Spinal cord (tissue), 10 donors: ENCODE measurements around the gene ATRN. TPM values are rescaled to one million over a fixed set of nuclear protein-coding genes. Genes with fewer than 3 reads are reported as not detected.
A peak's percentile ranks its signal among the peaks of the same experiment; 100 is the strongest.
"Not testable (repeated sequence)": the region's sequence is repeated elsewhere in the genome, so short reads cannot be mapped to it uniquely, and the experiment has no call there.

Experiments
- DNase-seq, 6 donors: peaks; one replicate each; pipeline versions ENCODE4 v3.0.0 to v3.0.0-alpha.2; 2013 to 2015; ENCODE audit warnings: low spot score in 6 of 6, low read depth in 4 of 6
- H3K27ac ChIP-seq: one replicate; pipeline ENCODE4 v1.5.1; 2013; ENCODE audit warnings: low read depth, low read length, control low read depth
- H3K27me3 ChIP-seq: one replicate; pipeline ENCODE4 v1.6.1; 2013; ENCODE audit warnings: low read length; ENCODE audit not compliant: control insufficient read depth, insufficient read depth
- H3K36me3 ChIP-seq: one replicate; pipeline ENCODE4 v1.6.1; 2013; ENCODE audit warnings: low read length; ENCODE audit not compliant: control insufficient read depth, insufficient read depth
- H3K4me1 ChIP-seq: one replicate; pipeline ENCODE4 v1.6.1; 2013; ENCODE audit warnings: low read length; ENCODE audit not compliant: control insufficient read depth, insufficient read depth
- H3K4me3 ChIP-seq: one replicate; pipeline ENCODE4 v1.5.1; 2013; ENCODE audit warnings: low read depth, low read length, control low read depth
- H3K9me3 ChIP-seq: one replicate; pipeline ENCODE4 v1.6.1; 2013; ENCODE audit warnings: low read length; ENCODE audit not compliant: control insufficient read depth, insufficient read depth
- WGBS: methylation state at CpG from one replicate; pipeline ENCODE4 v1.1.5; 2013; ENCODE audit warnings: missing lambda C conversion rate; ENCODE audit not compliant: insufficient coverage; 5-methylcytosine and 5-hydroxymethylcytosine counted together
- polyA plus RNA-seq, 2 donors: library from polyadenylated mRNA; unstranded; fragments of 120-200 nt; gene quantifications; one replicate each; pipeline ENCODE4 v1.2.1, GENCODE V29; 2013; ENCODE audit not compliant: insufficient read length in 2 of 2
- total RNA-seq, 2 donors: library from RNA; depleted of rRNA in 1 of 2; stranded (reverse); fragments of 120-200 nt in 1 of 2; fragments of >200 nt in 1 of 2; gene quantifications; one replicate each; pipeline versions ENCODE4 v1.2.3 to v1.2.4, GENCODE V29; 2013 to 2014
- donor health status: healthy.

The ATRN gene
- total and polyA plus RNA-seq, 4 donors, result 40.1 to 64.2 (median 46.5) TPM

DNA sequence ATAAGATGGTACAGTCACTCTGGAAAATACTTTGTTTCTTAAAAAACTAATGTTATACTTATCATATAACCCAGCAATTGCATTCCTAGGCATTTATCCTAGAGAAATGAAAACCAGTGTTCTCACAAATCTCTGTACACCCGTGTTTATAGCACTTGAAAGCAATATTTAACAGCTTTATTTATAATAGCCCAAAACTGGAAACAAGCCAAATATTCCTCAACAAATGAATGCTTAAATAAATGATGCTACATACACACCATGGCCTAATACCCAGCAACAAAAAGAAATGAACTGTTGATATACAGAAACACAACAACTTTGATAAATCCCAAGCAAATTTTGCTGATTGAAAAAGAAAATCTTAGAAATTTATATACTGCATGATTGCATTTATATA is 141.1 kb downstream of the ATRN start:
- H3K27me3 ChIP-seq, result no peaks in the 10 kb centered on the region
- no peak overlapping the region for H3K4me3 ChIP-seq
- no peak overlapping the region for H3K27ac ChIP-seq
- H3K4me1 ChIP-seq, result peaks cover 4% of the 10 kb centered on the region
- WGBS, result no CpG with 5 or more reads among the region's 1 CpG
- peaks cover 5% of the 10 kb centered on the region for H3K36me3 ChIP-seq
- H3K9me3 ChIP-seq, result no peaks in the 10 kb centered on the region
- no peak for DNase-seq

- DNase-seq, result peak in 1 of 6 donors; percentile 50
- peaks cover 4% of the 10 kb centered on the region for H3K4me1 ChIP-seq
- no peak overlapping the region for H3K4me3 ChIP-seq
- no peak overlapping the region for H3K27ac ChIP-seq
- no peaks in the 10 kb centered on the region for H3K27me3 ChIP-seq
- H3K9me3 ChIP-seq, result no peaks in the 10 kb centered on the region
- H3K36me3 ChIP-seq, result peaks cover 10% of the 10 kb centered on the region
- 84% methylated on average over 9 of the region's 10 CpGs for WGBS
Observed at GRCh38 chr20:3612795-3613572, 142.2 kb downstream of the ATRN start.

- Histone ChIP-seq H3K27me3 (no peaks in the 10 kb centered on the region), H3K4me3 (no peak overlapping the region), H3K27ac (peak overlapping the region; percentile 34), H3K4me1 (peaks cover 4% of the 10 kb centered on the region), H3K36me3 (peaks cover 10% of the 10 kb centered on the region), H3K9me3 (no peaks in the 10 kb centered on the region)
- 44% methylated on average over 7 of the region's 9 CpGs for WGBS
- DNase-seq, result peak in 1 of 6 donors; percentile 17
Observed at GRCh38 chr20:3613821-3614440, 143.1 kb downstream of the ATRN start.

DNA sequence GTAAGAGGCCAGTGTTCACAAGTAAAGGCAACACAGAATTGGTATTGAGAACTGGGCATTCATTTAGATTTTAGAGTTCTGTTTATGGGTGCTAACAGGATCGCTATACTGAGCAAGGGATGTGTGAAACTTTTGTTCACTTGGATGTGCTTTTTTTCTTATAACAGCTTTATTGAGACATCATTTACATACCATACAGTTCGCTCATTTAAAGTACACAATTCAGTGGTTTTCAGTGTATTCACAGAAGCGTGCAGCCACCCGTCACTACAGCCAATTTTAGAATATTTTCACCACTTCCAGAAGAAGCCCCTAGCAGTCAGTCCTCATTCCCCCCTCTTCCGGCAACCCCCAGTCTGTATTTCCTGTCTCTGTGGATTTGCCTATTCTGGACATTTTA is 143.6 kb downstream of the ATRN start:
- peaks cover 4% of the 10 kb centered on the region for H3K4me1 ChIP-seq
- no peaks in the 10 kb centered on the region for H3K27me3 ChIP-seq
- no peak overlapping the region for H3K4me3 ChIP-seq
- 81% methylated on average over 3 of the region's 5 CpGs for WGBS
- peak in 3 of 6 donors; percentile 7 to 53 (median 45) for DNase-seq
- peaks cover 10% of the 10 kb centered on the region for H3K36me3 ChIP-seq
- H3K27ac ChIP-seq, result peak overlapping the region; percentile 34
- no peaks in the 10 kb centered on the region for H3K9me3 ChIP-seq

GRCh38 chr20:3615171-3615840 is 144.5 kb downstream of the ATRN start:
- H3K27me3 ChIP-seq, H3K4me3 ChIP-seq, H3K4me1 ChIP-seq, H3K9me3 ChIP-seq, H3K27ac ChIP-seq, DNase-seq: not testable (repeated sequence)
- peaks cover 10% of the 10 kb centered on the region for H3K36me3 ChIP-seq
- 93% methylated on average over 5 of the region's 13 CpGs for WGBS

DNA sequence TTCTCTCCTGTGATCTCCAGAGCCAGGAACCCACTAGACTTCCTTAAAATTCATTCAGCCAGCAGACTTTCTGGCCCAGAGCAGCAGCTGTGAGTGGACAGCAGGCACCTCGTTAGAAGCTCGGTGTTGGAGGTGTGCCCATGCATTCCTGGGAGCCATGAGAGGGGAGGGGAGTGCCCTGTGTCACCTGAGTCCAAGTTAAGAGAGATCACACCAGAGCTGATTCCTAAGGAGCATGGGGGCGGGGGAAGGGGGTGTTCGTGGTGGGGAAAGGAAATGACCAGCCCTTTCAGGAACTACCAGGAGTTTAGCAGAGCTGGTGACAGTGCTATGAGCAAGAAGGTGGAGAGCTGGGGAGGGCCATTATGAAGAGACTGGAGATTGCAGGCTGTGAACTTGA is 145.4 kb downstream of the ATRN start:
- DNase-seq, result no peak
- Histone ChIP-seq H3K27me3 (no peaks in the 10 kb centered on the region), H3K36me3 (peaks cover 13% of the 10 kb centered on the region), H3K9me3 (no peaks in the 10 kb centered on the region), H3K27ac (no peak overlapping the region), H3K4me3 (no peak overlapping the region), H3K4me1 (peaks cover 4% of the 10 kb centered on the region)
- 46% methylated on average over 4 of the region's 4 CpGs for WGBS

DNA sequence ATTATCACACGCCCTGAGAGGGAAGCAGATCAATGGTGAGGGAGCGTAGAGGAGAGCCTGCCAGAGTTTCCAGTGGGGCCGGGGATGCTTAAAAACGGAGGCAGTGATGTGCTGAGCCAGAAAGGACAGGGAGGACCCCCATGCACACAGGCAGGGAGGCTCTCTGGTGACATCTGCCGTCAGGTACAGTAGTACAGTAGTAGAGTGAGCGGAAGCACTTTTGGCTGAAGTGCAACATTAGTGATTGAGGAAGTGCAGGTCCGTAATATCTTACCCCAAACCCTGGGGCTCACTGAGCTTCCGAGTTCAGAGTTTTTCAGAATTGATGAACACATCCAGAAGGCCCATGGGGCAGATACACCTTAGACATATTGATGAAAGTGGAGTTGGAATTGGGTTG is 150.3 kb downstream of the ATRN start:
- 79% methylated on average over 5 of the region's 8 CpGs for WGBS
- H3K9me3 ChIP-seq, result no peaks in the 10 kb centered on the region
- peak in 1 of 6 donors; percentile 30 for DNase-seq

DNA sequence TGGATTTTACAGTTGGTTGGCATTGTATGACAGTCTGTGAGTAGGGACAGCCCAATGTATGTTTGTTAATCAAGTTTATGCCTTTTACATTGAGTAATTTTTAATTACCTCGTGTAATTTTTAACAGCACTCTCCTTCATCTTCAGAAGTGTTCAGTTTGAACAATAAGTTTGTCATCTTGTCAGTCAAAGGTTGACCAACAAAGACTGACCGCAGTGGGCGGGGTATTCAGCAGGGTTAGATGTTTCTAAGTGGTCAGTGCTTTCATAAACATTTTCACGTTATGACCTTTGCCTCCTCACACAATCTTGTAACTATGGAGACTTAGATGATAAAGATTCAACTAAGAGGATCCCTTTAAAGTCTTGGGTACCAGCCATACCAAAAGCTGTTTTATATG is 151.6 kb downstream of the ATRN start:
- Histone ChIP-seq H3K27me3 (no peaks in the 10 kb centered on the region), H3K9me3 (no peaks in the 10 kb centered on the region), H3K36me3 (peaks cover 8% of the 10 kb centered on the region), H3K27ac (no peak overlapping the region), H3K4me1 (no peaks in the 10 kb centered on the region), H3K4me3 (no peak overlapping the region)
- DNase-seq, result no peak
- no CpG with 5 or more reads among the region's 4 CpGs for WGBS

More for the DNA sequence above, 150.3 kb downstream of the ATRN start:
- H3K27me3 ChIP-seq, result no peaks in the 10 kb centered on the region
- H3K4me1 ChIP-seq, result no peaks in the 10 kb centered on the region
- no peak overlapping the region for H3K27ac ChIP-seq
- peaks cover 12% of the 10 kb centered on the region for H3K36me3 ChIP-seq
- no peak overlapping the region for H3K4me3 ChIP-seq

DNA sequence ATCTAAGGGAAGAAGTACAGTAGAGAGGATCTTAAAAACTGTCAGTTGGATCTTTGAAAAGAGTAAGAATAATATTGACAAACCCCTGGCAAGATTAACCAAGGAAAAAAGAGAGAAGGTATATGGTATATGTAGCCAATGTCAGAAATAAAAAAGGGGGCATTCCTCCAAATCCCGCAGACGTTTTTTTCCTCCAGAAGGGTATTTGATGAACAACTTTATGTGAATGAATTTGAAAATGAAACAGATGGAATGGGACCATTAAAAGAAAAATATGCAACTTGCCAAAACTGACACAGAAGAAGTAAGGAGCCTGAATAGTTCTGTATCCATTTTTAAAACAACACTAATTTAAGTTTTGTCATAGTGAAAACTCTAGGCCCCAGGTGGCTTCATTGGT is 156.7 kb downstream of the ATRN start:
- no peaks in the 10 kb centered on the region for H3K9me3 ChIP-seq
- H3K27ac ChIP-seq, result no peak overlapping the region
- DNase-seq, result peak in 1 of 6 donors; percentile 57
- peaks cover 9% of the 10 kb centered on the region for H3K36me3 ChIP-seq
- no peaks in the 10 kb centered on the region for H3K27me3 ChIP-seq
- WGBS, result 100% methylated on average over 1 of the region's 2 CpGs
- H3K4me1 ChIP-seq, result no peaks in the 10 kb centered on the region
- H3K4me3 ChIP-seq, result no peak overlapping the region
